Mucosa of descending colon (tissue), 3 donors: ENCODE measurements around the gene CEP97. TPM values are rescaled to one million over a fixed set of nuclear protein-coding genes. Genes with fewer than 3 reads are reported as not detected.

Source experiments
- ATAC-seq: fragments of 200-7000 bp; cut with Tn5 transposase; one replicate; pipeline ENCODE4 v1.9.1; 2020; ENCODE audit warnings: mild to moderate bottlenecking, moderate library complexity
- DNase-seq, 3 donors: peaks; one replicate each; pipeline ENCODE4 v3.0.0-alpha.2; 2020
- H3K36me3 ChIP-seq: fragments of 200-600 bp; one replicate; pipeline ENCODE4 v1.8.0; 2021; ENCODE audit warnings: low read depth, mild to moderate bottlenecking
- H3K4me1 ChIP-seq: fragments of 200-600 bp; one replicate; pipeline ENCODE4 v1.8.0; 2021; ENCODE audit warnings: low read depth, mild to moderate bottlenecking
- H3K4me3 ChIP-seq: fragments of 200-600 bp; one replicate; pipeline ENCODE4 v1.8.0; 2021; ENCODE audit warnings: mild to moderate bottlenecking
- H3K9me3 ChIP-seq: fragments of 200-600 bp; one replicate; pipeline ENCODE4 v1.8.0; 2021; ENCODE audit warnings: mild to moderate bottlenecking
- CTCF ChIP-seq: fragments of 200-600 bp; IDR thresholded peaks from one replicate; pipeline ENCODE4 v1.8.0; 2022; ENCODE audit warnings: antibody characterized with exemption, mild to moderate bottlenecking
- intact Hi-C, 2 donors: fragments of 100-400 bp; cut with DNase I in 1 of 2; cut with micrococcal nuclease in 1 of 2; formaldehyde crosslinking; loops; one replicate each; pipeline versions ENCODE4 v1.11.0 to v1.11.1; 2022; cut with DNase I, micrococcal nuclease
- total RNA-seq, 3 donors: library from RNA; stranded (reverse); fragmentation: NEBNext Ultra II Directional in 2 of 3; extraction: Animal tissue kit (Norgen Biotek cat#: 25700) in 2 of 3; gene quantifications; one replicate each; pipeline versions ENCODE4 v1.2.1 to v1.2.4, GENCODE V29; 2021 to 2023
- donor health status: DM: no; HTN: no; CAD: no; lungs with moderate emphysema.
- donor health status: DM: no; HTN: no; CAD: no.
- donor health status: DM: no; HTN: yes; CAD: no.

The CEP97 gene
- total RNA-seq, 3 donors from 2014 or later = 4.2 to 10.2 (median 4.3) TPM

DNA sequence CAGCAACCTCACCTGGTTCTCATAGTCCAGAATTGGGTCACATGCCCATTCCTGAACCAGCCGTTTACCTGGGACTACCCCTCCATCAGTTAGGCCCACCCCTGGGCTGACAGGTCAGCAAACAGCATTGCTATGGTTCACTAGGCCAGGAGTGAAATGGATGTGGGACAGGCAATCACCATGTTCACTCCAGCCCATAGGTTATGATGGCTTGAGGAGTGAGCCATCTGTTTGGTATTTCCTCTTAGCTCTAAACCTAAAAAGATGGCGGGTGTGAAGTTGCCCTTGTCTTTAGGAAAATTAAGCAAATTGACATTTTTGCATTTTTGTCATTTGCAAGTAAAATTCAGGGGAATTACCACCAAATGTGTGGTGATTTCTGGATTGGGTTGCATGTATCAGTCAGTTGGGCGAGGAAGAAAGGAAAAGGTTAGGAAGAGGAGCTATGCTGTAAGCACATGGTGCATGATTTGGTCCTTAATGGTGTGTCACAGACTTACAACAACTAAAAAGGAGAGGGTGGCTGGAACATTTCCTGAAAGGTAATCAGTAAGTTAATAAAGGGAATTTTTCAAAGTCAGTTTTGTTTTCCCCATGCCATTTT, 71.8 kb downstream of the CEP97 start:
- ATAC-seq (no peak), DNase-seq (no peak)
- no peak overlapping the region for H3K4me3 ChIP-seq
- intact Hi-C loops = no loop called here
- TF ChIP-seq CTCF = no peak
- peaks cover 6% of the 10 kb centered on the region for H3K9me3 ChIP-seq
- no peaks in the 10 kb centered on the region for H3K36me3 ChIP-seq
- no peaks in the 10 kb centered on the region for H3K4me1 ChIP-seq

- TF ChIP-seq CTCF = no peak
- Histone ChIP-seq H3K4me1 (peaks cover 12% of the 10 kb centered on the region), H3K4me3 (no peak overlapping the region), H3K36me3 (no peaks in the 10 kb centered on the region), H3K9me3 (no peaks in the 10 kb centered on the region)
- DNase-seq (no peak), ATAC-seq (no peak)
- intact Hi-C loops = loop anchor here in 1 of 2 donors (10.0 kb wide), 1 partner anchor 734 kb away; no protein-coding TSS in a partner anchor
Measured at GRCh38 chr3:101801174-101801573, 76.8 kb downstream of the CEP97 start.

DNA sequence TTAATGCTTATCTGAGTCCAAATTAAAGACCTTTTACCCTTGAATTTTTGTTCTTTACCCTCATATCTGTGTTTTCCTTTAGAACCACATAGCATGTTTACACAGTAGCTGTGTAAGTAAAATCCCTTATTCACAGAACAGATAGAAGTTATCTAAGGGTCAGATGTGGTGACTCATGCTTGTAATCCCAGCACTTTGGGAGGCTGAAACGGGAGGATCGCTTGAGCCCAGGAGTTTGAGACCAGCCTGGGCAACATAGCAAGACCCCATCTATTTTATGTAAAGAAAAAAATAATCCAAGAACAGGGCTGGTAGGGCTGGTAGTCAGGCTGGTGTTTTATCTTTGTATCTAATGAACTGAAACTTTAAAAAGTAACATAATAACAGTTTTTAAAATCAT, 77.8 kb downstream of the CEP97 start:
- no peaks in the 10 kb centered on the region for H3K9me3 ChIP-seq
- no peak for ATAC-seq
- intact Hi-C loops = loop anchor here in 1 of 2 donors (10.0 kb wide), 1 partner anchor 733 kb away; no protein-coding TSS in a partner anchor
- DNase-seq = no peak
- no peak for TF ChIP-seq CTCF
- H3K36me3 ChIP-seq = no peaks in the 10 kb centered on the region
- H3K4me3 ChIP-seq = no peak overlapping the region
- peaks cover 12% of the 10 kb centered on the region for H3K4me1 ChIP-seq

DNA sequence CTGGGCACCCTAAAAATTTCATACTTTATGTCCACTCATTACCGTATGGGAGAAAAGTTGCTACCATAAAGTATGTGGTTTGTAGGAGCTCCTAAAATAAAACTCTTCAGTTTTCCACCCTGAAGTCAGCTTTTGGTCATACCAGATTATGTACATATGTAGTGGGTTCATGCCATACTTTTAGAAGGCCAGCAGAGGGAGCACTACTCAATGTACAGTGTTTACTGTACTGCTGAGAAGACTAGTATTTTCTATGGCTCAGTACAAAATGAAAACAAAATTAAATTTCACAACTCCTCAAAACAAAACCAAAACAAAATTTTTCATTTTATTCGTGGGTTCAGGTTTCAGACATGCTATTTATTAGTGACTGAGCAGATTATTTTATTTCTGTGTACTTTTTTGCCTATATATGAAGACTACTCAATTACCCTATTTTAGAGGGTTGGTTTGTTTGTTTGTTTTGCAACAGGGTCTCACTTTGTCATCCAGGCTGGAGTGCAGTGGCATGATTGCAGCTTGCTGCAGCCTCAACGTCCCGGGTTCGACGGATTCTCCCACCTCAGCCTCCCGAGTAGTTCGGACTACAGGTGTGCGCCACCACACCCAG, 78.9 kb downstream of the CEP97 start:
- H3K4me1 ChIP-seq = peaks cover 12% of the 10 kb centered on the region
- no peaks in the 10 kb centered on the region for H3K36me3 ChIP-seq
- TF ChIP-seq CTCF = peak; percentile 75
- DNase-seq (peak in 1 of 3 donors; percentile 56), ATAC-seq (peak; percentile 98)
- H3K9me3 ChIP-seq = no peaks in the 10 kb centered on the region
- intact Hi-C loops = loop anchor here in 1 of 2 donors (10.0 kb wide), 1 partner anchor 732 kb away; no protein-coding TSS in a partner anchor
- no peak overlapping the region for H3K4me3 ChIP-seq

DNA sequence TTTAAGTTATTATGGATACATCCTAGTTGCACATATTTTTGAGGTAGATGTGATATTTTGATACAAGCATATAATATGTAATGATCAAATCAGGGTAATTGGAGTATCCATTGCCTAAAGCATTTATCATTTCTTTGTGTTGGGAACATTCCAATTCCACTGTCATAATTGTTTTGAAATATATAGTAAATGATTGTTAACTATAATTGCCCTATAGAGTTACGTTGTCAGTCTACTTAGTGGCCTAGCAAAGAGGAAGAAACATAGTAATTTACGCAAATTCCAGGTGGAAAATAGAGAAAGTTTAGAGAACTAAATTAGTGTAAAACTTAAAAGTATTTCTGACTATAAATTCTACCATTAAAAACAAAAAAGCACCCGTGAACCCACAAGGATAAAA, 79.5 kb downstream of the CEP97 start:
- Histone ChIP-seq H3K4me3 (no peak overlapping the region), H3K4me1 (peaks cover 12% of the 10 kb centered on the region), H3K36me3 (no peaks in the 10 kb centered on the region), H3K9me3 (no peaks in the 10 kb centered on the region)
- peak; percentile 64 for ATAC-seq
- intact Hi-C loops = loop anchor here in 1 of 2 donors (10.0 kb wide), 1 partner anchor 731 kb away; no protein-coding TSS in a partner anchor
- no peak for TF ChIP-seq CTCF
- DNase-seq = no peak
